HG03060 (cell line): ENCODE data around the gene IL26.

Experiments
- ATAC-seq: cut with Tn5 transposase; IDR thresholded peaks from one replicate; pipeline ENCODE4 v1.9.1; 2021; ENCODE audit warnings: low read depth, moderate number of reproducible peaks; ENCODE audit not compliant: unreplicated experiment

The IL26 gene

DNA sequence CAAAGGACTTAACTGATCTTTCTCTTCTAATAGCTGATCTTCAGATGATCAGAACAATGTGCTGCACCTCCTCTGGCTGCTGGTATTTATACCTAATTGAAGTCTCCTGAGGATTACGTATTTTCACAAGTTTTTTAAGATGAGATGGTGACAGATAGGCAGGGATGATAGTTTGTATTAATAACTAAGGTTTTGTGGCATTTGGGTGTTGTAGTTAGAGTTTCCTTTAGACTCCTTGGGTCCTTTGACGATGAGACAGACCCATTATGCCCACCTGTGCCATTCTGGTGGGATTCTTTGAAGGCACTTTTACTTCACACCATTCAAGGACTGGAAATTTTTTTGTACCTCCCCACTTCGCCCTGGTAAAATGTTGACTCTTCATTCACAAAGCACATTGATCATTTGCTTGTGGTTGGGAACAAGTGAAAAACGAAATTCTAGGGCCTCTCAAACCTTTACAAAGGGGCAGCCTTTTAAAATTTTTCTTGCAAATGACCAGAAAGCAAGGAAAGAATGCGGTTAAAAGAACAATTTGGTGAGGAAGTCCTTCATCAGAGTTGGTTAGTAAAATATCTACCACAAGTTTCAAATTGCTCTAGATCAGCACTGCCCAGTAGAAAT is 65.8 kb downstream of the IL26 start, which contains the start of gene IFNG:
Gene IFNG (minus strand): TSS at position 60 of the 624 bp plus-strand sequence. CDS start 125 bp downstream, outside the sequence.
- peak; percentile 45 for ATAC-seq

GRCh38 chr12:68158432-68158831 is 67.2 kb downstream of the IL26 start:
- ATAC-seq = no peak

DNA sequence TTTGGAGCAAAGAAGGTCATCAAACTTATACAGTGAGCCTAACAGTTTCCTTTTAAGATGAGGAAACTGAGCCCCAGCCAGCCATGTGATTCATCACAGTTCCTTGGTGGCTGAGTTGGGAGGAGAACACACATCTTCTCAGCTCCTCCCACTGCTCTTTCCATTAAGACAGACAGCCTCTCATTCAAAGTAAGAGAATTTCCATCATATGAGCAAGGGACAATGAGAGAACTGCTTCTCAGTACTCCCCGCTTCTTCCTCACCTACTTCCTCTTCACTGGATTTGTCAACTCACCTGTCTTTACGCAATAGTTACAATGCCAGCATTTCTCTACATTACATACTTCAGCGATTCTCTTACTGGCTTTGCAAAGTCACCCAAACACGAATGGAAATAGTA is 68.2 kb downstream of the IL26 start:
- ATAC-seq = no peak

- no peak for ATAC-seq
Measured at GRCh38 chr12:68156636-68157035, 69.0 kb downstream of the IL26 start.

- ATAC-seq = no peak
Measured at GRCh38 chr12:68154779-68155178, 70.8 kb downstream of the IL26 start.
